A673 (cell line): ENCODE results near the gene NANOG. TPM values are rescaled to one million over a fixed set of nuclear protein-coding genes. Genes with fewer than 3 reads are reported as not detected.
A peak's percentile ranks its signal among the peaks of the same experiment; 100 is the strongest.
"Not testable (repeated sequence)": the region's sequence is repeated elsewhere in the genome, so short reads cannot be mapped to it uniquely, and the experiment has no call there.

Experiments used
- BruUV-seq: library from RNA; stranded (reverse); fragments of 400-500 nt; replicated peaks from 2 replicates; lab custom pipeline; 2021; lab: Mats Ljungman, UMichigan
- CTCF ChIA-PET: fragments of 300-600 bp; sonication (Branson Sonifier 250); formaldehyde crosslinking; loops from one replicate; lab custom pipeline; 2022; ENCODE audit warnings: antibody characterized with exemption; lab: Charles Lee
- POLR2A ChIA-PET: fragments of 300-600 bp; sonication (Branson Sonifier 250); formaldehyde crosslinking; loops from one replicate; lab custom pipeline; 2022; ENCODE audit warnings: antibody characterized with exemption; ENCODE audit not compliant: low non-redundant PET; lab: Charles Lee
- DNase-seq: peaks from one replicate; pipeline ENCODE4 v3.0.0-alpha.2; 2015; ENCODE audit warnings: low spot score
- H3K27ac ChIP-seq: fragments of 200-600 bp; sonication (generic); 2 replicates; pipeline ENCODE4 v1.5.1; 2016; ENCODE audit warnings: mixed run types, low read depth, mild to moderate bottlenecking, mixed read lengths, antibody characterized with exemption, low read length; ENCODE audit not compliant: poor library complexity, severe bottlenecking
- H3K27me3 ChIP-seq: fragments of 200-600 bp; sonication (generic); replicated peaks from 2 replicates; pipeline ENCODE4 v1.6.1; 2017; ENCODE audit warnings: mixed run types, low read depth, mild to moderate bottlenecking, mixed read lengths, antibody characterized with exemption, low read length; ENCODE audit not compliant: insufficient read depth, poor library complexity
- H3K36me3 ChIP-seq: fragments of 200-600 bp; sonication (generic); 2 replicates; pipeline ENCODE4 v1.6.1; 2016; ENCODE audit warnings: mixed run types, mild to moderate bottlenecking, mixed read lengths, antibody characterized with exemption, low read length; ENCODE audit not compliant: insufficient read depth, poor library complexity, severe bottlenecking
- H3K4me1 ChIP-seq: fragments of 200-600 bp; sonication (generic); 2 replicates; pipeline ENCODE4 v1.6.1; 2017; ENCODE audit warnings: mixed run types, mild to moderate bottlenecking, mixed read lengths, antibody characterized with exemption, low read length; ENCODE audit not compliant: insufficient read depth, poor library complexity, severe bottlenecking
- H3K4me3 ChIP-seq: fragments of 200-600 bp; sonication (generic); 2 replicates; pipeline ENCODE4 v1.5.1; 2016; ENCODE audit warnings: low read depth, mixed run types, mild to moderate bottlenecking, mixed read lengths, low read length; ENCODE audit not compliant: poor library complexity, severe bottlenecking
- H3K9me3 ChIP-seq: fragments of 200-600 bp; sonication (generic); 2 replicates; pipeline ENCODE4 v1.6.1; 2016; ENCODE audit warnings: mixed run types, low read depth, mild to moderate bottlenecking, mixed read lengths, antibody characterized with exemption, low read length; ENCODE audit not compliant: poor library complexity, severe bottlenecking
- CTCF ChIP-seq: fragments of 300-800, 200-600 bp; sonication (generic); conservative IDR thresholded peaks from 2 replicates; pipeline ENCODE4 v1.5.1; 2017; ENCODE audit warnings: low read depth, mild to moderate bottlenecking, antibody characterized with exemption, low read length, moderate library complexity, mixed read lengths
- EZH2 ChIP-seq: fragments of 200-600 bp; sonication (generic); IDR thresholded peaks from 2 replicates; pipeline ENCODE4 v1.6.1; 2017; ENCODE audit warnings: borderline replicate concordance, low read depth, mild to moderate bottlenecking, mixed read lengths, antibody characterized with exemption, low read length; ENCODE audit not compliant: poor library complexity, severe bottlenecking
- intact Hi-C: fragments of 100-400 bp; cut with micrococcal nuclease; formaldehyde crosslinking; loops from one replicate; pipeline ENCODE4 v1.10.0; 2022; ENCODE audit not compliant: unreplicated experiment
- total RNA-seq: library from RNA; stranded (reverse); gene quantifications from 2 replicates; pipeline ENCODE4 v1.2.3, GENCODE V29; 2021

NANOG gene
- total RNA-seq, 1 experiment from 2014 or later, result not detected

GRCh38 chr12:7797698-7798398 is 8.6 kb downstream of the NANOG start:
- no TSS peak for BruUV-seq
- ChIA-PET POLR2A (interaction anchor here (0.6 kb wide), 1 partner anchor 167 kb away, joined by 3 read pairs; no protein-coding TSS in a partner anchor), CTCF (no interaction called here)
- Histone ChIP-seq H3K9me3 (no peaks in the 10 kb centered on the region), H3K27me3 (no peaks in the 10 kb centered on the region), H3K4me1 (no peaks in the 10 kb centered on the region), H3K27ac (no peak overlapping the region), H3K36me3 (no peaks in the 10 kb centered on the region), H3K4me3 (no peak overlapping the region)
- TF ChIP-seq CTCF (no peak), EZH2 (no peak)
- intact Hi-C loops, result no loop called here
- DNase-seq, result peak; percentile 12

GRCh38 chr12:7798750-7799308 is 9.6 kb downstream of the NANOG start:
- intact Hi-C loops, POLR2A ChIA-PET, CTCF ChIA-PET: not testable (repeated sequence)

GRCh38 chr12:7801460-7801859 is 12.3 kb downstream of the NANOG start:
- Histone ChIP-seq H3K9me3 (no peaks in the 10 kb centered on the region), H3K36me3 (no peaks in the 10 kb centered on the region), H3K4me1 (no peaks in the 10 kb centered on the region), H3K27me3 (no peaks in the 10 kb centered on the region), H3K27ac (no peak overlapping the region), H3K4me3 (no peak overlapping the region)
- BruUV-seq, result no TSS peak
- ChIA-PET CTCF (interaction anchor here (0.6 kb wide), 2 partner anchors 426 to 1132 kb away, joined by 4 read pairs; partner anchors contain the start of gene FAM90A1), POLR2A (no interaction called here)
- DNase-seq, result no peak
- TF ChIP-seq EZH2 (no peak), CTCF (no peak)
- intact Hi-C loops, result no loop called here

More at GRCh38 chr12:7798750-7799308, 9.6 kb downstream of the NANOG start:
- not testable (repeated sequence) for H3K4me1 ChIP-seq, H3K27me3 ChIP-seq, H3K4me3 ChIP-seq, DNase-seq, H3K27ac ChIP-seq, BruUV-seq, H3K36me3 ChIP-seq, H3K9me3 ChIP-seq

- H3K4me3 ChIP-seq, H3K27ac ChIP-seq, H3K36me3 ChIP-seq, H3K9me3 ChIP-seq, H3K4me1 ChIP-seq, DNase-seq, BruUV-seq, H3K27me3 ChIP-seq, intact Hi-C loops: not testable (repeated sequence)
- ChIA-PET CTCF (interaction anchor here (1.0 to 1.9 kb wide), 4 partner anchors 127 to 163 kb away, joined by 3 to 6 read pairs (median 4); no protein-coding TSS in a partner anchor), POLR2A (interaction anchor here (0.5 kb wide), 1 partner anchor 97 kb away, joined by 8 read pairs; no protein-coding TSS in a partner anchor)
These were observed 17.1 kb downstream of the NANOG start for GRCh38 chr12:7806319-7806718.
